B cell (primary cell): ENCODE results near the gene ATG4C. TPM values are rescaled to one million over a fixed set of nuclear protein-coding genes. Genes with fewer than 3 reads are reported as not detected.

Experiments
- ATAC-seq: fragments of 200-7000 bp; cut with Tn5 transposase; one replicate; pipeline ENCODE4 v1.10.0; 2021; ENCODE audit warnings: low read depth, mild to moderate bottlenecking, moderate number of reproducible peaks, moderate library complexity
- CTCF ChIA-PET: fragments of 350-600 bp; sonication (Branson Sonifier 250); formaldehyde crosslinking; loops from one replicate; lab custom pipeline; 2021; ENCODE audit warnings: antibody characterized with exemption, inconsistent platforms; lab: Charles Lee
- POLR2A ChIA-PET: fragments of 350-600 bp; sonication (Branson Sonifier 250); formaldehyde crosslinking; loops from one replicate; lab custom pipeline; 2021; ENCODE audit warnings: antibody characterized with exemption; lab: Charles Lee
- DNase-seq: peaks from one replicate; pipeline ENCODE4 v3.0.0; 2013
- H2AFZ ChIP-seq: 2 replicates; pipeline ENCODE4 v1.6.1; 2012; ENCODE audit warnings: mild to moderate bottlenecking, low read depth, low read length; ENCODE audit not compliant: insufficient read depth, poor library complexity, severe bottlenecking
- H3K27ac ChIP-seq, 2 donors: 1 replicate in 1 of 2; 2 replicates in 1 of 2; pipeline ENCODE4 v1.5.1; 2012 to 2013; ENCODE audit warnings: low read length in 2 of 2, mild to moderate bottlenecking in 2 of 2, moderate library complexity in 1 of 2
- H3K27me3 ChIP-seq, 4 experiments: fragments of 200-600 bp in 1 of 4; sonication (generic) in 1 of 4; replicated peaks in 1 of 4; 1 replicate in 2 of 4; 2 replicates in 2 of 4; pipeline versions ENCODE4 v1.6.1 to v1.7.0; 2013 to 2016; ENCODE audit warnings: low read length in 3 of 4, mild to moderate bottlenecking in 2 of 4, mixed read lengths in 1 of 4, moderate library complexity in 1 of 4; ENCODE audit not compliant: insufficient read depth in 4 of 4, control insufficient read depth in 3 of 4; ENCODE audit errors: control extremely low read depth in 1 of 4
- H3K36me3 ChIP-seq, 2 experiments: replicated peaks in 1 of 2; 1 replicate in 1 of 2; 2 replicates in 1 of 2; pipeline versions ENCODE4 v1.6.1 to v1.7.1; 2013; ENCODE audit warnings: low read length in 1 of 2; ENCODE audit not compliant: insufficient read depth in 2 of 2, control insufficient read depth in 1 of 2; ENCODE audit errors: control extremely low read depth in 1 of 2, extremely low read depth in 1 of 2
- H3K4me1 ChIP-seq, 2 donors: fragments of 200-600 bp in 1 of 2; sonication (generic) in 1 of 2; 1 replicate in 1 of 2; 2 replicates in 1 of 2; pipeline versions ENCODE4 v1.5.1 to v1.6.1; 2013 to 2017; ENCODE audit warnings: low read length in 2 of 2; ENCODE audit not compliant: control insufficient read depth in 2 of 2, insufficient read depth in 2 of 2
- H3K4me2 ChIP-seq: replicated peaks from 2 replicates; pipeline ENCODE3; 2012; ENCODE audit warnings: mild to moderate bottlenecking, low read depth, low read length; ENCODE audit not compliant: poor library complexity, severe bottlenecking
- H3K4me3 ChIP-seq, 5 experiments: fragments of 200-600 bp in 1 of 5; sonication (generic) in 1 of 5; 1 replicate in 3 of 5; 2 replicates in 2 of 5; pipeline versions ENCODE4 v1.5.1 to v1.7.0; 2011 to 2016; ENCODE audit warnings: low read length in 4 of 5, mild to moderate bottlenecking in 4 of 5, low read depth in 2 of 5, control low read depth in 1 of 5, moderate library complexity in 1 of 5; ENCODE audit not compliant: insufficient read depth in 1 of 5; ENCODE audit errors: control extremely low read depth in 1 of 5, extremely low read depth in 1 of 5
- H3K79me2 ChIP-seq: fragments of 200-600 bp; sonication (generic); one replicate; pipeline ENCODE4 v1.6.0; 2016; ENCODE audit warnings: low read length; ENCODE audit not compliant: control insufficient read depth, insufficient read depth
- H3K9ac ChIP-seq: fragments of 200-600 bp; sonication (generic); 2 replicates; pipeline ENCODE4 v1.6.1; 2017; ENCODE audit warnings: mild to moderate bottlenecking, low read length, moderate library complexity
- H3K9me3 ChIP-seq, 3 donors: one replicate each; pipeline versions ENCODE4 v1.6.1 to v1.7.1; 2013; ENCODE audit warnings: low read length in 2 of 3; ENCODE audit not compliant: control insufficient read depth in 2 of 3, insufficient read depth in 1 of 3; ENCODE audit errors: control extremely low read depth in 1 of 3
- H4K20me1 ChIP-seq: 2 replicates; pipeline ENCODE4 v1.6.0; 2012; ENCODE audit warnings: mild to moderate bottlenecking, low read length; ENCODE audit not compliant: insufficient read depth, control insufficient read depth, poor library complexity, severe bottlenecking
- H3K27ac Mint-ChIP-seq: one replicate; pipeline ENCODE4 v1.8.0; 2021; ENCODE audit warnings: mixed read lengths
- H3K27me3 Mint-ChIP-seq: one replicate; pipeline ENCODE4 v1.8.0; 2021; ENCODE audit warnings: mixed read lengths
- H3K4me1 Mint-ChIP-seq: one replicate; pipeline ENCODE4 v1.8.0; 2021; ENCODE audit warnings: mixed read lengths
- H3K4me3 Mint-ChIP-seq: one replicate; pipeline ENCODE4 v1.8.0; 2021; ENCODE audit warnings: mixed read lengths
- H3K9me3 Mint-ChIP-seq: one replicate; pipeline ENCODE4 v1.8.0; 2022; ENCODE audit warnings: mixed read lengths; ENCODE audit not compliant: insufficient read depth
- CTCF ChIP-seq: fragments of 200-600 bp; IDR thresholded peaks from one replicate; pipeline ENCODE4 v1.8.0; 2022; ENCODE audit warnings: antibody characterized with exemption, mild to moderate bottlenecking
- EZH2 ChIP-seq: IDR thresholded peaks from 2 replicates; pipeline ENCODE4 v1.6.1; 2012; ENCODE audit warnings: borderline replicate concordance, low read depth, mild to moderate bottlenecking, moderate library complexity, low read length; ENCODE audit not compliant: insufficient read depth, poor library complexity, severe bottlenecking
- WGBS: methylation state at CpG from one replicate; pipeline ENCODE4 v1.1.5; 2013; ENCODE audit warnings: missing lambda C conversion rate; ENCODE audit not compliant: insufficient coverage; 5-methylcytosine and 5-hydroxymethylcytosine counted together
- intact Hi-C: fragments of 100-400 bp; cut with micrococcal nuclease; formaldehyde crosslinking; loops from one replicate; pipeline ENCODE4 v1.10.0; 2022
- polyA plus RNA-seq: library from polyadenylated mRNA; depleted of rRNA; stranded (reverse); fragments of >200 nt; gene quantifications from 2 replicates; pipeline ENCODE4 v1.2.3, GENCODE V29; 2012
- total RNA-seq, 2 donors: library from RNA; stranded (reverse); fragments of 120-200 nt in 1 of 2; gene quantifications; 1 replicate in 1 of 2; 2 replicates in 1 of 2; pipeline versions ENCODE4 v1.2.3 to v1.2.4, GENCODE V29; 2013 to 2022

ATG4C gene
- total and polyA plus RNA-seq, 2 donors (not counting 1 experiment from before 2014, with no cell fraction given) = 7.1 to 30.8 TPM

- Histone ChIP-seq H3K79me2 (peaks cover 52% of the 10 kb centered on the region), H3K4me3 (peak overlapping the region in 3 of 5 experiments; percentile 11 to 53 (median 19)), H3K4me1 (peaks cover 36 to 52% of the 10 kb centered on the region in 2 donors), H3K9ac (peak overlapping the region; percentile 54), H3K36me3 (peaks cover 0 to 3% of the 10 kb centered on the region in 2 experiments), H2AFZ (no peak overlapping the region), H3K9me3 (no peaks in the 10 kb centered on the region), H4K20me1 (no peaks in the 10 kb centered on the region), H3K4me2 (peak overlapping the region; percentile 75), H3K27ac (peak overlapping the region; percentile 70 to 83), H3K27me3 (no peaks in the 10 kb centered on the region)
- no peak for TF ChIP-seq CTCF
- no peak for TF ChIP-seq EZH2
- peak overlapping the region; percentile 84 for H3K4me3 Mint-ChIP-seq
- H3K4me1 Mint-ChIP-seq = peaks cover 38% of the 10 kb centered on the region
- intact Hi-C loops = loop anchor here (1.0 to 5.0 kb wide), 4 partner anchors 10 to 721 kb away; partner anchors contain the start of genes ATG4C, EFCAB7, ITGB3BP and USP1
- DNase-seq = peak; percentile 90
- ATAC-seq = peak; percentile 99
- no peaks in the 10 kb centered on the region for H3K27me3 Mint-ChIP-seq
- peak overlapping the region; percentile 96 for H3K27ac Mint-ChIP-seq
- CTCF ChIA-PET = interaction anchor here (0.6 to 2.6 kb wide), 9 partner anchors 10 to 737 kb away, joined by 3 to 16 read pairs (median 3); no protein-coding TSS in a partner anchor
- H3K9me3 Mint-ChIP-seq = peaks cover 3% of the 10 kb centered on the region
- POLR2A ChIA-PET = interaction anchor here (1.4 to 2.6 kb wide), 2 partner anchors 10 to 17 kb away, joined by 4 to 11 read pairs; partner anchors contain the start of gene ATG4C
- WGBS = 0% methylated on average over 1 of the region's 3 CpGs
Observed at GRCh38 chr1:62800825-62801306, 16.9 kb downstream of the ATG4C start.

GRCh38 chr1:62809788-62810187 is 25.9 kb downstream of the ATG4C start:
- ChIA-PET CTCF (interaction anchor here (1.0 to 1.8 kb wide), 3 partner anchors 9 to 32 kb away, joined by 3 to 16 read pairs (median 7); no protein-coding TSS in a partner anchor), POLR2A (no interaction called here)
- Mint-ChIP-seq H3K4me1 (peaks cover 39% of the 10 kb centered on the region), H3K27me3 (no peaks in the 10 kb centered on the region), H3K4me3 (peak overlapping the region; percentile 67), H3K9me3 (no peaks in the 10 kb centered on the region), H3K27ac (peak overlapping the region; percentile 75)
- Histone ChIP-seq H4K20me1 (no peaks in the 10 kb centered on the region), H3K79me2 (peaks cover 34% of the 10 kb centered on the region), H3K36me3 (peaks cover 7 to 8% of the 10 kb centered on the region in 2 experiments), H3K9me3 (no peaks in the 10 kb centered on the region), H3K4me2 (peak overlapping the region; percentile 55), H3K27me3 (no peaks in the 10 kb centered on the region), H3K4me1 (peaks cover 26 to 28% of the 10 kb centered on the region in 2 donors), H3K27ac (peak overlapping the region; percentile 14 to 59), H2AFZ (peak overlapping the region; percentile 14), H3K4me3 (peak overlapping the region in 1 of 5 experiments; percentile 32), H3K9ac (peak overlapping the region; percentile 25)
- peak; percentile 48 for ATAC-seq
- no CpG with 5 or more reads among the region's 3 CpGs for WGBS
- intact Hi-C loops = loop anchor here (2.0 kb wide), 2 partner anchors 13 to 25 kb away; partner anchors contain the start of gene ATG4C
- no peak for TF ChIP-seq EZH2
- TF ChIP-seq CTCF = no peak
- DNase-seq = peak; percentile 59
